Natural killer cell (primary cell): ENCODE data around the gene GNB3. TPM values are rescaled to one million over a fixed set of nuclear protein-coding genes. Genes with fewer than 3 reads are reported as not detected.

Experiments used
- ATAC-seq, 3 donors: fragments of 150-1000 bp in 2 of 3; fragments of 200-7000 bp in 1 of 3; cut with Tn5 transposase; 1 replicate in 1 of 3; 2 replicates in 2 of 3; pipeline ENCODE4 v1.10.0; 2021; ENCODE audit warnings: mild to moderate bottlenecking in 2 of 3, moderate library complexity in 2 of 3
- DNase-seq, 2 donors: peaks; one replicate each; pipeline versions ENCODE4 v3.0.0 to v3.0.0-alpha.2; 2013 to 2021; ENCODE audit warnings: mixed read lengths in 1 of 2
- H3K27ac ChIP-seq: one replicate; pipeline ENCODE4 v1.5.1; 2013; ENCODE audit warnings: mild to moderate bottlenecking, low read length
- H3K27me3 ChIP-seq: one replicate; pipeline ENCODE4 v1.6.1; 2013; ENCODE audit warnings: low read length; ENCODE audit not compliant: control insufficient read depth, insufficient read depth
- H3K36me3 ChIP-seq: one replicate; pipeline ENCODE4 v1.6.1; 2013; ENCODE audit warnings: low read length; ENCODE audit not compliant: control insufficient read depth, insufficient read depth
- H3K4me1 ChIP-seq: one replicate; pipeline ENCODE4 v1.6.1; 2013; ENCODE audit warnings: low read length; ENCODE audit not compliant: control insufficient read depth, insufficient read depth
- H3K4me3 ChIP-seq: one replicate; pipeline ENCODE4 v1.5.1; 2013; ENCODE audit warnings: low read length
- H3K9me3 ChIP-seq: one replicate; pipeline ENCODE4 v1.6.1; 2013; ENCODE audit warnings: low read length; ENCODE audit not compliant: control insufficient read depth, insufficient read depth
- H3K27ac Mint-ChIP-seq, 2 donors: one replicate each; pipeline ENCODE4 v1.8.0; 2022; ENCODE audit warnings: mild to moderate bottlenecking in 2 of 2, mixed read lengths in 2 of 2, moderate library complexity in 1 of 2
- H3K27me3 Mint-ChIP-seq, 2 donors: one replicate each; pipeline ENCODE4 v1.8.0; 2022; ENCODE audit warnings: low read depth in 2 of 2, mixed read lengths in 2 of 2
- H3K36me3 Mint-ChIP-seq: one replicate; pipeline ENCODE4 v1.8.0; 2022; ENCODE audit warnings: mixed read lengths
- H3K4me1 Mint-ChIP-seq, 2 donors: one replicate each; pipeline ENCODE4 v1.8.0; 2022; ENCODE audit warnings: mixed read lengths in 2 of 2
- H3K4me3 Mint-ChIP-seq: one replicate; pipeline ENCODE4 v1.8.0; 2022; ENCODE audit warnings: mild to moderate bottlenecking, moderate library complexity, mixed read lengths
- H3K9me3 Mint-ChIP-seq, 2 donors: one replicate each; pipeline ENCODE4 v1.8.0; 2022; ENCODE audit warnings: mixed read lengths in 2 of 2
- CTCF ChIP-seq: fragments of 200-600 bp; IDR thresholded peaks from one replicate; pipeline ENCODE4 v1.8.0; 2022; ENCODE audit warnings: antibody characterized with exemption
- WGBS: methylation state at CpG from one replicate; pipeline ENCODE4 v1.1.7; 2013; ENCODE audit warnings: missing lambda C conversion rate; ENCODE audit not compliant: insufficient coverage; 5-methylcytosine and 5-hydroxymethylcytosine counted together
- intact Hi-C: fragments of 100-400 bp; cut with micrococcal nuclease; formaldehyde crosslinking; loops from one replicate; pipeline ENCODE4 v1.14.2; 2022
- total RNA-seq, 4 donors: library from RNA; stranded (reverse); fragments of 120-200 nt in 1 of 4; gene quantifications; one replicate each; pipeline versions ENCODE4 v1.2.3 to v1.2.4, GENCODE V29; 2013 to 2022

GNB3 gene
- total RNA-seq, 3 donors from 2014 or later (not counting 1 experiment from before 2014, with no cell fraction given), result not detected

DNA sequence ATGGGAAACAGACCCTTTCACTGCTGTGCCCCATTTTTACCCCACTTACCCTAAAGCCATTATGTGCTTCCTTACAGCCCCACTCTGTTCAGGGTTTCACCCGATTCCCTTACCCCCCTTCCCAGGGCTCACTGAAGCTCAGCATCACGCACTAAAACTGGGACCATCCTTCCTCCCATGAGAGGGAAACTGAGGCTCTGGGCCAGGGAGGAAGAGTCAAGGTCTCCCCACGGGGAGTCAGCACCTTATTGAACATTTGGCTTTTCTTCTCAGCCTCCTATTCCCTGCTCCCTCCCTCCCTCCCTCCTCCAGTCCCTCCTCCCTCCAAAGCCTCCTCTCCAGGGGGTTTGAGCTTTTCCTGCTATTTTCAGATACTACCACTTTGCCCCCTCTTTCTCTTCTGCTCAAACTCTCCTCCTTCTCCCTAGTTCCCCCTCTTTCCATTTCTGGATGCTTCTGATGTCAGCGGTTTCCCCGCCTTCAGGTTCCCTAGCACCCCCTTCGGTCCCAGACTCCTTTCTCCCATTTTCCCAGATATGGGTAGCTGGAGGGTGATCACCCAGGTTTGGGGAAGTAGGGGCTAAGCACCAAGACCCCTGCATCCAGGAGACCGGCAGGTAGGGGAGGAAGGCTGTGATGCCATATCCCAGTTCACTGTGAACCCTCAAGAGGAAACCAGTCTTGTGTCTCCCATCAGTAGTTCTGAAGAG is 18.1 kb upstream of the GNB3 start:
- no peaks in the 10 kb centered on the region for H3K36me3 ChIP-seq
- no peak for TF ChIP-seq CTCF
- H3K27ac ChIP-seq, result no peak overlapping the region
- peaks cover 36% of the 10 kb centered on the region for H3K27me3 ChIP-seq
- H3K27me3 Mint-ChIP-seq, result peaks cover 44 to 61% of the 10 kb centered on the region in 2 donors
- intact Hi-C loops, result no loop called here
- H3K4me1 ChIP-seq, result peaks cover 14% of the 10 kb centered on the region
- ATAC-seq, result no peak
- H3K4me3 ChIP-seq, result no peak overlapping the region
- no peak for DNase-seq
- H3K9me3 Mint-ChIP-seq, result no peaks in the 10 kb centered on the region
- no peak overlapping the region for H3K27ac Mint-ChIP-seq
- H3K4me3 Mint-ChIP-seq, result no peak overlapping the region
- no peaks in the 10 kb centered on the region for H3K9me3 ChIP-seq
- peaks cover 5 to 21% of the 10 kb centered on the region in 2 donors for H3K4me1 Mint-ChIP-seq
- WGBS, result 77% methylated on average over 5 of the region's 7 CpGs
- H3K36me3 Mint-ChIP-seq, result no peaks in the 10 kb centered on the region

GRCh38 chr12:6823182-6824084 is 17.3 kb upstream of the GNB3 start:
- DNase-seq (no peak), ATAC-seq (no peak)
- H3K36me3 Mint-ChIP-seq, result no peaks in the 10 kb centered on the region
- H3K4me1 ChIP-seq, result peaks cover 20% of the 10 kb centered on the region
- no peaks in the 10 kb centered on the region for H3K36me3 ChIP-seq
- whole genome bisulfite sequencing, result 82% methylated on average over 12 of the region's 12 CpGs
- H3K9me3 ChIP-seq, result no peaks in the 10 kb centered on the region
- peaks cover 40% of the 10 kb centered on the region for H3K27me3 ChIP-seq
- no peak for TF ChIP-seq CTCF
- no peak overlapping the region for H3K27ac Mint-ChIP-seq
- no peak overlapping the region for H3K27ac ChIP-seq
- intact Hi-C loops, result no loop called here
- peaks cover 50 to 62% of the 10 kb centered on the region in 2 donors for H3K27me3 Mint-ChIP-seq
- no peak overlapping the region for H3K4me3 ChIP-seq
- H3K4me3 Mint-ChIP-seq, result no peak overlapping the region
- peaks cover 11 to 28% of the 10 kb centered on the region in 2 donors for H3K4me1 Mint-ChIP-seq
- H3K9me3 Mint-ChIP-seq, result no peaks in the 10 kb centered on the region

DNA sequence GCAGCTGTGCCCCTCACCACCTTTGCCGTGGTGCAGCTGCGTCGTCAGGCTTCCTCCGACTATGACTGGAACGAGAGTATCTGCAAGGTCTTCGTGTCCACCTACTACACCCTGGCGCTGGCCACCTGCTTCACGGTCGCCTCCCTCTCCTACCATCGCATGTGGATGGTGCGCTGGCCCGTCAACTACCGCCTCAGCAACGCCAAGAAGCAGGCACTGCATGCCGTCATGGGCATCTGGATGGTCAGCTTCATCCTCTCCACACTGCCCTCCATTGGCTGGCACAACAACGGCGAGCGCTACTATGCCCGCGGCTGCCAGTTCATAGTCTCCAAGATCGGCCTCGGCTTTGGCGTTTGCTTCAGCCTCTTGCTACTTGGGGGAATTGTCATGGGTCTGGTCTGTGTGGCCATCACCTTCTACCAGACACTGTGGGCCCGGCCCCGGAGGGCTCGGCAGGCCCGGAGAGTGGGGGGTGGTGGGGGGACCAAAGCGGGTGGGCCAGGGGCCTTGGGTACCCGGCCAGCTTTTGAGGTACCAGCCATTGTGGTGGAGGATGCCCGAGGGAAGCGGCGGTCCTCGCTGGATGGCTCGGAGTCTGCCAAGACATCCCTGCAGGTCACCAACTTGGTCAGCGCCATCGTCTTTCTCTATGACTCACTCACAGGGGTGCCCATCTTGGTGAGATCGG is 16.5 kb upstream of the GNB3 start:
- Mint-ChIP-seq H3K27me3 (peaks cover 50 to 67% of the 10 kb centered on the region in 2 donors), H3K27ac (no peak overlapping the region), H3K4me1 (peaks cover 15 to 34% of the 10 kb centered on the region in 2 donors), H3K4me3 (no peak overlapping the region), H3K9me3 (no peaks in the 10 kb centered on the region), H3K36me3 (no peaks in the 10 kb centered on the region)
- intact Hi-C loops, result no loop called here
- DNase-seq, result no peak
- WGBS, result 92% methylated on average over 37 of the region's 37 CpGs
- H3K27ac ChIP-seq, result no peak overlapping the region
- peaks cover 26% of the 10 kb centered on the region for H3K4me1 ChIP-seq
- TF ChIP-seq CTCF, result no peak
- no peak overlapping the region for H3K4me3 ChIP-seq
- H3K36me3 ChIP-seq, result no peaks in the 10 kb centered on the region
- no peaks in the 10 kb centered on the region for H3K9me3 ChIP-seq
- peaks cover 45% of the 10 kb centered on the region for H3K27me3 ChIP-seq
- ATAC-seq, result no peak
